Tibial nerve (tissue), 4 donors: ENCODE data around the gene ALPL. TPM values are rescaled to one million over a fixed set of nuclear protein-coding genes. Genes with fewer than 3 reads are reported as not detected.

Experiments
- DNase-seq, 2 donors: peaks; one replicate each; pipeline ENCODE4 v3.0.0-alpha.2; 2019; ENCODE audit warnings: low spot score in 2 of 2
- H3K27ac ChIP-seq, 4 donors: fragments of 200-600 bp; sonication (generic) in 3 of 4; one replicate each; pipeline ENCODE4 v1.5.1; 2017 to 2019; ENCODE audit warnings: mild to moderate bottlenecking in 1 of 4
- H3K27me3 ChIP-seq, 2 donors: fragments of 200-600 bp; sonication (generic) in 1 of 2; one replicate each; pipeline versions ENCODE4 v1.5.1 to v1.6.0; 2017 to 2019
- H3K36me3 ChIP-seq, 3 donors: fragments of 200-600 bp; sonication (generic); one replicate each; pipeline ENCODE4 v1.5.1; 2018 to 2019
- H3K4me1 ChIP-seq, 4 donors: fragments of 200-600 bp; sonication (generic) in 3 of 4; one replicate each; pipeline ENCODE4 v1.5.1; 2017 to 2019
- H3K4me3 ChIP-seq, 4 donors: fragments of 200-600 bp; sonication (generic) in 3 of 4; one replicate each; pipeline ENCODE4 v1.5.1; 2017 to 2019; ENCODE audit warnings: mild to moderate bottlenecking in 1 of 4, moderate library complexity in 1 of 4
- H3K9me3 ChIP-seq, 4 donors: fragments of 200-600 bp; sonication (generic) in 3 of 4; one replicate each; pipeline ENCODE4 v1.5.1; 2017 to 2019
- EP300 ChIP-seq, 2 donors: sonication (generic); formaldehyde crosslinking; IDR thresholded peaks; one replicate each; pipeline ENCODE4 v1.6.1; 2017; ENCODE audit warnings: antibody characterized with exemption in 2 of 2, mild to moderate bottlenecking in 1 of 2
- POLR2A ChIP-seq, 2 donors: fragments of 450-650 bp; IDR thresholded peaks; one replicate each; pipeline ENCODE4 v1.6.1; 2017; ENCODE audit warnings: antibody characterized with exemption in 2 of 2, mild to moderate bottlenecking in 2 of 2, moderate library complexity in 2 of 2
- WGBS, 2 donors: methylation state at CpG; one replicate each; pipeline ENCODE4 v1.1.5; 2018; 5-methylcytosine and 5-hydroxymethylcytosine counted together
- total RNA-seq, 4 donors: library from RNA; depleted of rRNA; stranded (reverse); fragments of >200 nt; gene quantifications; one replicate each; pipeline ENCODE4 v1.1.0, GENCODE V29; 2016
- TF ChIP-seq, protein P1 (sequence below), 5 experiments: fragments of 200-600 bp in 3 of 5; fragments of 450-650 bp in 2 of 5; sonication (generic) in 3 of 5; IDR thresholded peaks; one replicate each; pipeline ENCODE4 v1.5.1; 2016 to 2019; ENCODE audit warnings: antibody characterized with exemption in 5 of 5, mild to moderate bottlenecking in 3 of 5, moderate library complexity in 2 of 5

ALPL gene
- total RNA-seq, 4 donors from 2014 or later = 3.9 to 19.2 (median 7.5) TPM

- TF ChIP-seq POLR2A (IDR thresholded peaks at IDR 0.05) (no peak), EP300 (IDR thresholded peaks at IDR 0.05) (no peak)
- TF ChIP-seq, protein P1, sequence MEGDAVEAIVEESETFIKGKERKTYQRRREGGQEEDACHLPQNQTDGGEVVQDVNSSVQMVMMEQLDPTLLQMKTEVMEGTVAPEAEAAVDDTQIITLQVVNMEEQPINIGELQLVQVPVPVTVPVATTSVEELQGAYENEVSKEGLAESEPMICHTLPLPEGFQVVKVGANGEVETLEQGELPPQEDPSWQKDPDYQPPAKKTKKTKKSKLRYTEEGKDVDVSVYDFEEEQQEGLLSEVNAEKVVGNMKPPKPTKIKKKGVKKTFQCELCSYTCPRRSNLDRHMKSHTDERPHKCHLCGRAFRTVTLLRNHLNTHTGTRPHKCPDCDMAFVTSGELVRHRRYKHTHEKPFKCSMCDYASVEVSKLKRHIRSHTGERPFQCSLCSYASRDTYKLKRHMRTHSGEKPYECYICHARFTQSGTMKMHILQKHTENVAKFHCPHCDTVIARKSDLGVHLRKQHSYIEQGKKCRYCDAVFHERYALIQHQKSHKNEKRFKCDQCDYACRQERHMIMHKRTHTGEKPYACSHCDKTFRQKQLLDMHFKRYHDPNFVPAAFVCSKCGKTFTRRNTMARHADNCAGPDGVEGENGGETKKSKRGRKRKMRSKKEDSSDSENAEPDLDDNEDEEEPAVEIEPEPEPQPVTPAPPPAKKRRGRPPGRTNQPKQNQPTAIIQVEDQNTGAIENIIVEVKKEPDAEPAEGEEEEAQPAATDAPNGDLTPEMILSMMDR (IDR thresholded peaks at IDR 0.05) = no peak
- Histone ChIP-seq H3K9me3 (no peaks in the 10 kb centered on the region), H3K4me3 (no peak overlapping the region), H3K36me3 (no peaks in the 10 kb centered on the region), H3K27me3 (peaks cover 0 to 7% of the 10 kb centered on the region in 2 donors), H3K27ac (no peak overlapping the region), H3K4me1 (peaks cover 0 to 9% (median 0%) of the 10 kb centered on the region in 4 donors)
- WGBS, 2 donors = 45 to 47% methylated on average over 4 of the region's 4 CpGs
- no peak for DNase-seq
Observed at GRCh38 chr1:21492356-21492625, 16.9 kb upstream of the ALPL start.

GRCh38 chr1:21494196-21494595 lies 15.0 kb upstream of the ALPL start:
- no peak for DNase-seq
- no peaks in the 10 kb centered on the region for H3K36me3 ChIP-seq

GRCh38 chr1:21495225-21495820 lies 13.9 kb upstream of the ALPL start:
- WGBS, 2 donors = 82 to 86% methylated on average over 7 of the region's 7 CpGs
- no peak overlapping the region for H3K27ac ChIP-seq
- H3K36me3 ChIP-seq = no peaks in the 10 kb centered on the region
- no peak for DNase-seq
- H3K9me3 ChIP-seq = no peaks in the 10 kb centered on the region
- no peaks in the 10 kb centered on the region for H3K27me3 ChIP-seq
- H3K4me3 ChIP-seq = no peak overlapping the region
- TF ChIP-seq EP300 (IDR thresholded peaks at IDR 0.05) = no peak
- TF ChIP-seq POLR2A (IDR thresholded peaks at IDR 0.05) = no peak
- TF ChIP-seq, protein P1 (IDR thresholded peaks at IDR 0.05) = no peak
- peaks cover 0 to 9% (median 0%) of the 10 kb centered on the region in 4 donors for H3K4me1 ChIP-seq

More at GRCh38 chr1:21494196-21494595, 15.0 kb upstream of the ALPL start:
- WGBS, 2 donors = 70 to 72% methylated on average over 6 of the region's 6 CpGs
- no peaks in the 10 kb centered on the region for H3K27me3 ChIP-seq
- H3K9me3 ChIP-seq = no peaks in the 10 kb centered on the region
- H3K4me1 ChIP-seq = peaks cover 0 to 9% (median 0%) of the 10 kb centered on the region in 4 donors
- TF ChIP-seq POLR2A (IDR thresholded peaks at IDR 0.05) (no peak), EP300 (IDR thresholded peaks at IDR 0.05) (no peak)
- TF ChIP-seq, protein P1 (IDR thresholded peaks at IDR 0.05) = no peak
- H3K27ac ChIP-seq = no peak overlapping the region
- no peak overlapping the region for H3K4me3 ChIP-seq

DNA sequence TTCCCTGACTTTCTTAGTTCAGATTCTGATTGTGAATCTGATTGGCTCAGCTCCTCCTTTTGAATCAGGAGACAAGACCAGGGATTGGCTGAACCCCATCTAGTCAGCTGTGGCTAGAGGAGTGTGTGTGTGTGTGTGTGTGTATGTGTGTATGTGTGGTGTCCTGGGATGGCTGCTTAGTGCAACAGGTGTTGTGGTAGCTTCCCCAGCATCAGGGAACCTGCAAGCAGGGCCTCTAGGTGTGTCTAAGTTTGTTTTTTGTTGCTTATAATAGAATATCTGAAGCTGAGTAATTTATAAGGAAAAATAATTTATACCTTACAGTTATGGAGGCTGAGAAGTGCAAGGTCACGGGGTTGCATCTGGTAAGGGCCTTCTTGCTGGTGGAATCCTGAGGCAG lies 13.2 kb upstream of the ALPL start:
- no peaks in the 10 kb centered on the region for H3K27me3 ChIP-seq
- no peaks in the 10 kb centered on the region for H3K36me3 ChIP-seq
- H3K9me3 ChIP-seq = no peaks in the 10 kb centered on the region
- H3K4me1 ChIP-seq = peaks cover 0 to 9% (median 0%) of the 10 kb centered on the region in 4 donors
- H3K27ac ChIP-seq = no peak overlapping the region
- WGBS, 2 donors = 100% methylated on average over 1 of the region's 1 CpG
- TF ChIP-seq EP300 (IDR thresholded peaks at IDR 0.05) = no peak
- TF ChIP-seq POLR2A (IDR thresholded peaks at IDR 0.05) = no peak
- TF ChIP-seq, protein P1 (IDR thresholded peaks at IDR 0.05) = no peak
- no peak overlapping the region for H3K4me3 ChIP-seq
- no peak for DNase-seq

DNA sequence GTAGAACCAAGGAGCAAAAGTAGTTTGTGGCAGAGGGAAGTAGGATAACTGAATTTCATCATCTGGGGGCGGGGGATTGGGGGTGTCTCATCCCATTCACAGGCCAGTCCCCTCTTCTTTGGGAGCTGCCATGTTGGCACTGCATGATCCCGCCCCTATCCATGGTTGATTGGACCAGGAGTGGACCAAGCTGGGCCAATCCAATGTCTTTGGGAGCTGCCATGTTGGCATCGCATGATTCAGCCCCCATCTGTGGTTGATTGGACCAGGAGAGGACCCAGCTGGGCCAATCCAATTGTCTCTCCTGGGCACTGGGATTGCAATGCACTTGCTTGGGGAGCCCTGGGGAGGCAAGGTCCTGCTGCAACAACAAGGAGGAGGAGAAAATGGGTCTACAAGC lies 12.3 kb upstream of the ALPL start:
- no peak for TF ChIP-seq POLR2A (IDR thresholded peaks at IDR 0.05)
- TF ChIP-seq, protein P1 (IDR thresholded peaks at IDR 0.05) = no peak
- no peak for TF ChIP-seq EP300 (IDR thresholded peaks at IDR 0.05)
- H3K4me1 ChIP-seq = peaks cover 0 to 5% (median 0%) of the 10 kb centered on the region in 4 donors
- no peaks in the 10 kb centered on the region for H3K36me3 ChIP-seq
- H3K27me3 ChIP-seq = no peaks in the 10 kb centered on the region
- DNase-seq = no peak
- no peaks in the 10 kb centered on the region for H3K9me3 ChIP-seq
- no peak overlapping the region for H3K4me3 ChIP-seq
- no peak overlapping the region for H3K27ac ChIP-seq
- WGBS, 2 donors = 83 to 94% methylated on average over 3 of the region's 3 CpGs
